Measurements from ENCODE around the gene RNF144A.

Gene RNF144A

DNA sequence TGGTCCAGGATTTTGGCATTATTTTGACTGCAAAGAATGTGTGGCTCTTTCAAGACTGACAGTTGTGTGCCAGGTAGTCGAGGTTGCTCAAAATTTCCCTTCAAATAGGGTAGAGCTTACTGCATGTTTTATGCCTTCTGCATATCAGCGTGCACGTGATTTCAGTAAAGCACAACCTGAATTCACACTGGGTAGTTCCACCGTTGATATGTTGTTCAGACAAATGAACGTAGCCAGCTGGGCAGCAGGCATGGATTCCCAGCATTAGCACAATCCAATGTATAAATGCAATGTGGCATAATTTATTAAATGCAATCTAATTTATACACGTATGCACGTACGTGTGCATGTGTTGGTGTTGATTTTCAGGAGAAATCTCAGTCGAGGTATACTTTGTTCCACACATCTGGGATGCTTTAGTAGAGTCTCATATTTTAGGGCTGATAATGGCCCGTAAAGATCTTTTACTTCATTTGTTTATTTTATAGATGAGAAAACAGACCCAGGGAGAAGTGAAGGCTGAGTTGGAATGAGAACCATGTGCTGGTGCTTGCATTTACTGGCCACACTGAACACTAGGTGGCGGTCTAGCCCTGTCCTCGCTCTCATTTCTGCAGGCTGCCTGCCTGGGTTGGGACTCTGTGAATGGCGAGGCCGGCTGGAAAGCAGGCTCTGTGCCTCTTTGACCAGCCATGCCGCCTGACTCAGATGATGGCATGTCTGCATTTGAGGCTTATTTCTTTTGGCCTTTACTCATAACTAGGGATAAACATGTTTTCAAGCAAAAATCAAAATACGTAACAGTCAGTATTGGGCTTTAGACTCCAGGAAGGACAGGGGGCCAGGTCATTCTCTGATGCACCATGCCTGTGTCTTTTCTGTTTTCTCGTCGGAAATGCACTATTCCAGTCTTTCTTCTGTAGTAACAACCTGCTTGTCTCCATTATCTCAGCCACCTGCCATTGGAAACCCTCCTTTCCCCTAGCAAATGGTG, 120.4 kb downstream of the RNF144A start:
- in situ Hi-C loops (cut with HindIII; ENCODE audit: low pct_ligation_motif_present, low sequenced_read_pairs): no loop called here
- Histone ChIP-seq H3K36me3 (replicated peaks) (no peaks in the 10 kb centered on the region), H3K27me3 (replicated peaks) (no peaks in the 10 kb centered on the region), H3K4me3 (ENCODE audit: low read depth, low read length) (no peak overlapping the region), H3K27ac (no peak overlapping the region)
- DNase-seq: peak; percentile 75
- TF ChIP-seq, protein P1, sequence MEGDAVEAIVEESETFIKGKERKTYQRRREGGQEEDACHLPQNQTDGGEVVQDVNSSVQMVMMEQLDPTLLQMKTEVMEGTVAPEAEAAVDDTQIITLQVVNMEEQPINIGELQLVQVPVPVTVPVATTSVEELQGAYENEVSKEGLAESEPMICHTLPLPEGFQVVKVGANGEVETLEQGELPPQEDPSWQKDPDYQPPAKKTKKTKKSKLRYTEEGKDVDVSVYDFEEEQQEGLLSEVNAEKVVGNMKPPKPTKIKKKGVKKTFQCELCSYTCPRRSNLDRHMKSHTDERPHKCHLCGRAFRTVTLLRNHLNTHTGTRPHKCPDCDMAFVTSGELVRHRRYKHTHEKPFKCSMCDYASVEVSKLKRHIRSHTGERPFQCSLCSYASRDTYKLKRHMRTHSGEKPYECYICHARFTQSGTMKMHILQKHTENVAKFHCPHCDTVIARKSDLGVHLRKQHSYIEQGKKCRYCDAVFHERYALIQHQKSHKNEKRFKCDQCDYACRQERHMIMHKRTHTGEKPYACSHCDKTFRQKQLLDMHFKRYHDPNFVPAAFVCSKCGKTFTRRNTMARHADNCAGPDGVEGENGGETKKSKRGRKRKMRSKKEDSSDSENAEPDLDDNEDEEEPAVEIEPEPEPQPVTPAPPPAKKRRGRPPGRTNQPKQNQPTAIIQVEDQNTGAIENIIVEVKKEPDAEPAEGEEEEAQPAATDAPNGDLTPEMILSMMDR (IDR thresholded peaks at IDR 0.05; ENCODE audit: low read depth, low read length, missing control alignments): peak; percentile 89

DNA sequence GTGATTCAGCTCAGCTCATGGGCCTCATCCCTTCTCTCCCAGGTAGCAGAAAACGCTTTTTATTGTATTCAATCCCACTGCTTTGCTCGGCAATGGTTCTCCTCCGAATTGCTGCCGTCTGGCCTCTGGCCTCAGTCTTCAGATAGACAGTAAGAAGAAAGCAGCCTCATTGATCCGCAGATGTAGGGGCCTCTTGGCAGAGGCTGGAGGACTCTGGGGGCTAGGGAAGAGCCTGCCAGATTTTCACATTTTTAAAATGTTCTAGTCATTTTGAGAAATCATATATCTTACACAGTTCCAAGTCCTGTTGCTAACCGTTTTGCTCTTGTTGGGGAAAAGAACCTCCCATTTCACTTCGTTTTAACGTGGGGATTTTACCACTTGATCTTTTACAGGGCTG, 123.3 kb downstream of the RNF144A start:
- no peaks in the 10 kb centered on the region for H3K27me3 ChIP-seq (replicated peaks)
- H3K27ac ChIP-seq: no peak overlapping the region
- H3K4me3 ChIP-seq (ENCODE audit: low read depth, low read length): no peak overlapping the region
- DNase-seq: no peak
- in situ Hi-C loops (cut with HindIII; ENCODE audit: low pct_ligation_motif_present, low sequenced_read_pairs): no loop called here
- no peaks in the 10 kb centered on the region for H3K36me3 ChIP-seq (replicated peaks)
- TF ChIP-seq, protein P1 (IDR thresholded peaks at IDR 0.05; ENCODE audit: low read depth, low read length, missing control alignments): no peak

DNA sequence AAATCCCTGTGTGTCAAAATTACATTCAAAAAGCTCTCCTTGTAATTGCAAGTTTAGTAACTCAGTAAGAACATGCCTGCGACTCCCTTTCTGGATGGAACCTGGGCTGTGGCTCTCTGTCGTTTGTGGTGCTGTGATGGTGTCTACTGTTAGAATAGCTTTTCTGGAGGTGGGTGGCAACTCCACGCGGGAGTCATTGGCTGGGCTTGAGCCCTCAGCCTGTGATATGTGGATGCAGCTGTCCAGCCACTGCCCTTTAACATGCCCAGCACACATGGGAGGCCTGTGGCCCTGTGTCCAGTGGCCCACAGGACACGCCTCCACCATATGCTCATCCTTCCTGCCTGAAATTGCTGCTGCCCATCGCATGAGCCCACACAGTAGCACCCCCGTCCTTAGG, 124.2 kb downstream of the RNF144A start:
- H3K36me3 ChIP-seq (replicated peaks): no peaks in the 10 kb centered on the region
- DNase-seq: no peak
- H3K27ac ChIP-seq: no peak overlapping the region
- no peaks in the 10 kb centered on the region for H3K27me3 ChIP-seq (replicated peaks)
- TF ChIP-seq, protein P1 (IDR thresholded peaks at IDR 0.05; ENCODE audit: low read depth, low read length, missing control alignments): no peak
- in situ Hi-C loops (cut with HindIII; ENCODE audit: low pct_ligation_motif_present, low sequenced_read_pairs): no loop called here
- H3K4me3 ChIP-seq (ENCODE audit: low read depth, low read length): no peak overlapping the region

DNA sequence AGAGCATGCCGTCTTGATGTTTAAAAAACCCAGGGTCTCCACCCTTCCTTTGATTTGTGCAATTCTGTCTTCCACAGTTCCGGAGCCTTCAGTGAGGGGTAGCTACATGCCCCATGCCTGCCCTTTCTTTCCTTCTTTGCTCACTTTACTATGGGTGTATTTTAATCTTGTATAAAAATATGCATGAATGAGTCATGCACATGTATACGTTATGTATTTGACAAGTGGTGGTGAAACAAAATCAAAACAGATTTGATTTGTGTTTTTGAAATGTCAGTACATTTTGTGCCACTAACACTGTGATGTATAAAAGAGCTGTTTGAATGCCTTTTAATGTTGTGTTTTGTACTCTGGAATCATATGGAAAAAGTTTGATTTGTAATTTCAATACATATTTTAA, 126.5 kb downstream of the RNF144A start:
- TF ChIP-seq, protein P1 (IDR thresholded peaks at IDR 0.05; ENCODE audit: low read depth, low read length, missing control alignments): no peak
- no peaks in the 10 kb centered on the region for H3K27me3 ChIP-seq (replicated peaks)
- no peaks in the 10 kb centered on the region for H3K36me3 ChIP-seq (replicated peaks)
- DNase-seq: no peak
- H3K4me3 ChIP-seq (ENCODE audit: low read depth, low read length): no peak overlapping the region
- in situ Hi-C loops (cut with HindIII; ENCODE audit: low pct_ligation_motif_present, low sequenced_read_pairs): no loop called here
- no peak overlapping the region for H3K27ac ChIP-seq

DNA sequence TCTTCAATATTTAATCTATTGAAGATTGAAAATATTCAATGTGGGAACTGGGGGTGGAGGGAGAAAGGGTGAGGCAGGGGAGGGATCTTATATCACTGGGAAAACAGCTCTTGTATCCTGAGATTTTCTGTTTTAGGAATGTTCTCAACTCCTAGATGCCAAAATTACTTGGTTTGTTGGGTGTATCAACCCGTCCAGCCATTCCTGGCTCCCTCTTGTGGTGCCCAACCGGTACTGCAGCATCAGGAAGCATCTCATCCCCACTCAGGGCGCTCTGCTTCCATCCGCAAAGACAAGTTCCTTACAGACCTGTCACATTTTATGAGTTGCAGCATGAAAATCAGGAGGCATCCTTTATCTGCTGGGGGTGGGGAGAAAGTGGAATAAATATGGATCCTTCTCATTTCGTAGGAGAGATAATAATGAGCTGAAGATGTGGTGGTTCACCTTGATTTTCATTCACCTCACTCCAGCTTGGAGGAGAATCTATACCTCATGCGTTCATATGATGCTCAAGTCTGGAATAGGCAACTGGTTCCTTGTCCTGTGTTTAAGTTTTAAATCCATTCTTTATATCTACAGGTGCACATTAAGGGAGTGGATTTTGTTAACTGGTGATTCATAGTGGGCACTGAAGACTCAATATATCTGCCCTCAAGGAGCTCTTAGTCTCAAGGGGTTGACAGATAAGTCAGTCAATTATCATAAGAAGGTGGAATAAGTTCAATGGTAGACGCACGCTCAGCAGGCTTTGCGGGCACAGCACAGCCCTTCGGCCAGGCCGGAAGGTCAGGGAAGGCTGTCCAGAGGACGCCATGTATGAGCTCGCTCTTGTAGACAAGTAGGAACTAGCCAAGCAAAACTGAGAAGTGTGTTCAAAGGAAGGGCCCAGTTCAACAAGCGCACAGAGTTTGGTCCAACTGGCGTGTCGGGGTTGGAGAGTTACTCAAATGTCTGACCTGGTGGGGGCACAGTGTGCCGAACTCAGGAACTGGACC, 127.3 kb downstream of the RNF144A start:
- DNase-seq: peak; percentile 52

More for the DNA sequence above, 127.3 kb downstream of the RNF144A start:
- no peaks in the 10 kb centered on the region for H3K27me3 ChIP-seq (replicated peaks)
- TF ChIP-seq, protein P1 (IDR thresholded peaks at IDR 0.05; ENCODE audit: low read depth, low read length, missing control alignments): peak; percentile 98
- no peak overlapping the region for H3K27ac ChIP-seq
- H3K4me3 ChIP-seq (ENCODE audit: low read depth, low read length): no peak overlapping the region
- no peaks in the 10 kb centered on the region for H3K36me3 ChIP-seq (replicated peaks)
- in situ Hi-C loops (cut with HindIII; ENCODE audit: low pct_ligation_motif_present, low sequenced_read_pairs): no loop called here
